ENCODE measurements around the gene SETD2. TPM values are rescaled to one million over a fixed set of nuclear protein-coding genes. Genes with fewer than 3 reads are reported as not detected.

SETD2 gene
- total RNA-seq, 1 experiment from 2014 or later = 47.6 TPM

DNA sequence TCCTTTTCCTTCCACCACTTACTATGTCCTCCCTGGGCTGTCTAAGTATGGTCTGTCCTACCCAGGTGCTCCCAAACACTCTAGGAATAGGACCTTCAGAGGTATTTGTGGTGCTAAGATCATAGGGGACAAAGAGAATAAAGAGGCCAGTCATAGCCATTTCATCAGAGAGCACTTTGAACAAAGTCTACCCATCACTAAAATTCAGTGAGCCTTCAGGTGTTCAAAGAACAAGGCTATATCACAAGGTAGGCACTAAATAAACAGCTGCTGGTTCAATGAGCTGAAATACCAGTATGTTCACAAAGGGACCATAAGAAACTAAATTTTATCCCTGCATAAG is 145.7 kb downstream of the SETD2 start:
- Mint-ChIP-seq H3K9me3 (ENCODE audit: unreplicated experiment) (no peaks in the 10 kb centered on the region), H3K36me3 (ENCODE audit: insufficient read depth, unreplicated experiment) (peaks cover 38% of the 10 kb centered on the region), H3K4me1 (ENCODE audit: low read depth, unreplicated experiment) (no peaks in the 10 kb centered on the region), H3K4me3 (ENCODE audit: unreplicated experiment) (no peak overlapping the region), H3K27me3 (ENCODE audit: insufficient read depth, unreplicated experiment) (no peaks in the 10 kb centered on the region), H3K27ac (ENCODE audit: unreplicated experiment) (no peak overlapping the region)
- no TSS peak for BruUV-seq (replicated peaks)
- no peaks in the 10 kb centered on the region for H3K9me3 ChIP-seq
- 0 out of 2 replicates have a peak, but pooled peaks cover 9% of the 10 kb centered on the region for H3K4me1 ChIP-seq
- TF ChIP-seq, protein P1, sequence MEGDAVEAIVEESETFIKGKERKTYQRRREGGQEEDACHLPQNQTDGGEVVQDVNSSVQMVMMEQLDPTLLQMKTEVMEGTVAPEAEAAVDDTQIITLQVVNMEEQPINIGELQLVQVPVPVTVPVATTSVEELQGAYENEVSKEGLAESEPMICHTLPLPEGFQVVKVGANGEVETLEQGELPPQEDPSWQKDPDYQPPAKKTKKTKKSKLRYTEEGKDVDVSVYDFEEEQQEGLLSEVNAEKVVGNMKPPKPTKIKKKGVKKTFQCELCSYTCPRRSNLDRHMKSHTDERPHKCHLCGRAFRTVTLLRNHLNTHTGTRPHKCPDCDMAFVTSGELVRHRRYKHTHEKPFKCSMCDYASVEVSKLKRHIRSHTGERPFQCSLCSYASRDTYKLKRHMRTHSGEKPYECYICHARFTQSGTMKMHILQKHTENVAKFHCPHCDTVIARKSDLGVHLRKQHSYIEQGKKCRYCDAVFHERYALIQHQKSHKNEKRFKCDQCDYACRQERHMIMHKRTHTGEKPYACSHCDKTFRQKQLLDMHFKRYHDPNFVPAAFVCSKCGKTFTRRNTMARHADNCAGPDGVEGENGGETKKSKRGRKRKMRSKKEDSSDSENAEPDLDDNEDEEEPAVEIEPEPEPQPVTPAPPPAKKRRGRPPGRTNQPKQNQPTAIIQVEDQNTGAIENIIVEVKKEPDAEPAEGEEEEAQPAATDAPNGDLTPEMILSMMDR (IDR thresholded peaks at IDR 0.05; ENCODE audit: insufficient read depth in 1 of 2, low read depth in 1 of 2, low read length in 1 of 2, severe bottlenecking in 1 of 2, unreplicated experiment in 1 of 2) = no peak
- intact Hi-C loops (cut with micrococcal nuclease; ENCODE audit: unreplicated experiment) = no loop called here
- ChIA-PET POLR2A (no interaction called here), CTCF (interaction anchor here (0.6 kb wide), 1 partner anchor 33 kb away, joined by 5 read pairs; no protein-coding TSS in a partner anchor)
- no peak for DNase-seq
- no peak overlapping the region for H3K4me3 ChIP-seq (ENCODE audit: low read depth, low read length)
- H3K36me3 ChIP-seq (ENCODE audit: control insufficient read depth, insufficient read depth, low read length) = peaks cover 1% of the 10 kb centered on the region; the same call in 1 of the 2 replicates
- no peaks in the 10 kb centered on the region for H3K27me3 ChIP-seq (replicated peaks; ENCODE audit: control insufficient read depth, insufficient read depth, low read length)

DNA sequence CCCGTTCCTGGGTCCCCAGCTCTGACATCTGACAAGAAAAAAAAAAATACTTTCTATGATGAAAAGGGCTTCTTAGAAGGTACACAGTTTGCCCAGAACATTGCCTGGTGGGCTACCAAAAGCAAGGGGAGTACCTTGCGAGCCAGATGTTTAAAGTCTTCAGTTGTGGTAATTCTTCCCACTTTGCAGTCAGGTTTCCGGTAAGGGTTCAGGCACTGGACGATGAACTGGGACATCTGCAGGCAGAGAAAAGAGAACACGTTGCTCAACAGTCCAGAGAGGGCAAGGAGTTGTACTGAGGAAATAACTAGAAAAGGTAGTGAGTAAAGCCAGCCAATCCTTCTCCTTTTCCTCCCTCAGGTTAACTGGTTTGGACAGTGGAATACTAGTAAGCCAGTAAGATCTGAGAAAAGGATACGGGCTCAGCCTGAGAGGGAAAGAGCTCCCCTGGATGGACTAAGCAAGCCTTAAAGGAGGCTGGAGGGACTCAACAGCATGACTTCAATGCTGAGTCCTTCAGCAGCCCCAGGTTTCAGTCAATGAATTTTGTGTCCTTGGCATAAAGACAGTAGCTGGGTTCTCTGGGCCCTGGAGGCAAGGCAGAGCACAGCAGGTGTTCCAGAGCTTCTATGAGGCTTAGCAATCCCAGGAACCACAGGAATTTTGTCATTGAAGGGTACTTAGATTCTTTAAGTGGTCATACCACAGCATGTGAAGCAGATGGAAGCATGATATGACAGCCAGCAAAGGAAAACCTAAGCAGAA is 146.2 kb downstream of the SETD2 start:
- intact Hi-C loops (cut with micrococcal nuclease; ENCODE audit: unreplicated experiment) = no loop called here
- no peak overlapping the region for H3K27ac Mint-ChIP-seq (ENCODE audit: unreplicated experiment)
- POLR2A ChIA-PET = no interaction called here

DNA sequence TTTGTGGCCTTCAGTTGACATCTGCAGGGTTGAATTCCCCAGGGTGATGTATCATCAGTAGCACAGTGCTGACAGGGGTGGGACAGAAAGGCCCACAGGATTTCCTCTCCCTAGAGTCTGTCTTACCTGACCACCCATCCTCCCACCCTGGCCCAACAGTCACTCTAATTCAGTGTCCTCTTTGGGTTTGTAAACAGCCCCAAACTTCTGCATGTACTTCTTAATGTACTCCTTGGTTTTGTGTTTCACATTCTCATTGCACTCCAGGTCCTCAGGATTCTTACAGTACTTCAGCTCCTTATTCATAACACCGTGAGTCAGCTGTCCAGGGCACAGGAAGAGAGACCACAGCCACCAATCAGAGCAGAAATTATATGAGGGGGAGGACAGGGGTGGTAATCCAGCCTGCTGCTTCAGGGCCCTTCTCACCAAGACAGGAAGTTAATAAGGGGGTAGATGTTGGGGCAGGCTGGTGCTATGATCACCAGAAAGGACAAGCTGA is 146.9 kb downstream of the SETD2 start:
- Mint-ChIP-seq H3K4me1 (ENCODE audit: low read depth, unreplicated experiment) (no peaks in the 10 kb centered on the region), H3K36me3 (ENCODE audit: insufficient read depth, unreplicated experiment) (peaks cover 38% of the 10 kb centered on the region), H3K27me3 (ENCODE audit: insufficient read depth, unreplicated experiment) (no peaks in the 10 kb centered on the region), H3K4me3 (ENCODE audit: unreplicated experiment) (no peak overlapping the region), H3K9me3 (ENCODE audit: unreplicated experiment) (no peaks in the 10 kb centered on the region), H3K27ac (ENCODE audit: unreplicated experiment) (no peak overlapping the region)
- Histone ChIP-seq H3K4me1 (0 out of 2 replicates have a peak, but pooled peaks cover 9% of the 10 kb centered on the region), H3K4me3 (ENCODE audit: low read depth, low read length) (no peak overlapping the region), H3K27me3 (replicated peaks; ENCODE audit: control insufficient read depth, insufficient read depth, low read length) (no peaks in the 10 kb centered on the region), H3K36me3 (ENCODE audit: control insufficient read depth, insufficient read depth, low read length) (peaks cover 1% of the 10 kb centered on the region; the same call in 1 of the 2 replicates), H3K9me3 (no peaks in the 10 kb centered on the region)
- intact Hi-C loops (cut with micrococcal nuclease; ENCODE audit: unreplicated experiment) = no loop called here
- ChIA-PET CTCF (no interaction called here), POLR2A (no interaction called here)
- TSS peak; percentile 81 for BruUV-seq (replicated peaks)
- DNase-seq = no peak
- TF ChIP-seq, protein P1 (IDR thresholded peaks at IDR 0.05; ENCODE audit: insufficient read depth in 1 of 2, low read depth in 1 of 2, low read length in 1 of 2, severe bottlenecking in 1 of 2, unreplicated experiment in 1 of 2) = no peak

More for the DNA sequence above, 146.2 kb downstream of the SETD2 start:
- Histone ChIP-seq H3K4me3 (ENCODE audit: low read depth, low read length) (no peak overlapping the region), H3K9me3 (no peaks in the 10 kb centered on the region), H3K4me1 (0 out of 2 replicates have a peak, but pooled peaks cover 9% of the 10 kb centered on the region), H3K27me3 (replicated peaks; ENCODE audit: control insufficient read depth, insufficient read depth, low read length) (no peaks in the 10 kb centered on the region), H3K36me3 (ENCODE audit: control insufficient read depth, insufficient read depth, low read length) (peaks cover 1% of the 10 kb centered on the region; the same call in 1 of the 2 replicates)
- BruUV-seq (replicated peaks) = no TSS peak
- Mint-ChIP-seq H3K27me3 (ENCODE audit: insufficient read depth, unreplicated experiment) (no peaks in the 10 kb centered on the region), H3K36me3 (ENCODE audit: insufficient read depth, unreplicated experiment) (peaks cover 38% of the 10 kb centered on the region), H3K9me3 (ENCODE audit: unreplicated experiment) (no peaks in the 10 kb centered on the region), H3K4me3 (ENCODE audit: unreplicated experiment) (no peak overlapping the region), H3K4me1 (ENCODE audit: low read depth, unreplicated experiment) (no peaks in the 10 kb centered on the region)
- no peak for DNase-seq
- CTCF ChIA-PET = interaction anchor here (0.6 kb wide), 1 partner anchor 33 kb away, joined by 5 read pairs; no protein-coding TSS in a partner anchor
- TF ChIP-seq, protein P1 (IDR thresholded peaks at IDR 0.05; ENCODE audit: insufficient read depth in 1 of 2, low read depth in 1 of 2, low read length in 1 of 2, severe bottlenecking in 1 of 2, unreplicated experiment in 1 of 2) = no peak
